ENCODE results near the gene ILF3. TPM values are rescaled to one million over a fixed set of nuclear protein-coding genes. Genes with fewer than 3 reads are reported as not detected.

Gene ILF3
- total RNA-seq, 1 experiment from 2014 or later, result 267 TPM

- intact Hi-C loops (cut with micrococcal nuclease; ENCODE audit: unreplicated experiment), result no loop called here
- no peak overlapping the region for H3K27ac Mint-ChIP-seq (ENCODE audit: unreplicated experiment)
- peaks cover 27% of the 10 kb centered on the region for H3K4me1 Mint-ChIP-seq (ENCODE audit: low read depth, unreplicated experiment)
- no peaks in the 10 kb centered on the region for H3K9me3 Mint-ChIP-seq (ENCODE audit: low read depth, unreplicated experiment)
- no peak for TF ChIP-seq CTCF (IDR thresholded peaks at IDR 0.05; ENCODE audit: unreplicated experiment)
- no peak for DNase-seq
- no peaks in the 10 kb centered on the region for H3K36me3 Mint-ChIP-seq (ENCODE audit: insufficient read depth, unreplicated experiment)
- no peaks in the 10 kb centered on the region for H3K27me3 Mint-ChIP-seq (ENCODE audit: unreplicated experiment)
- CTCF ChIA-PET, result no interaction called here
- H3K4me3 Mint-ChIP-seq (ENCODE audit: low read depth, unreplicated experiment), result no peak overlapping the region
- BruUV-seq (replicated peaks), result no TSS peak
Observed at GRCh38 chr19:10737722-10738121, 83.6 kb downstream of the ILF3 start.

GRCh38 chr19:10740798-10741197 lies 86.7 kb downstream of the ILF3 start:
- H3K4me1 Mint-ChIP-seq (ENCODE audit: low read depth, unreplicated experiment), result peaks cover 27% of the 10 kb centered on the region
- H3K27me3 Mint-ChIP-seq (ENCODE audit: unreplicated experiment), result no peaks in the 10 kb centered on the region
- intact Hi-C loops (cut with micrococcal nuclease; ENCODE audit: unreplicated experiment), result no loop called here
- CTCF ChIA-PET, result no interaction called here
- no peak overlapping the region for H3K4me3 Mint-ChIP-seq (ENCODE audit: low read depth, unreplicated experiment)
- H3K9me3 Mint-ChIP-seq (ENCODE audit: low read depth, unreplicated experiment), result no peaks in the 10 kb centered on the region
- no peak overlapping the region for H3K27ac Mint-ChIP-seq (ENCODE audit: unreplicated experiment)
- H3K36me3 Mint-ChIP-seq (ENCODE audit: insufficient read depth, unreplicated experiment), result no peaks in the 10 kb centered on the region
- no TSS peak for BruUV-seq (replicated peaks)
- DNase-seq, result no peak
- TF ChIP-seq CTCF (IDR thresholded peaks at IDR 0.05; ENCODE audit: unreplicated experiment), result no peak

Small RNA genes within 50 kb of the gene (microRNA-seq; reads per million reads assigned to microRNA genes)
- gene MIR638, result not detected

Other genes starting within 250 kb of the ILF3 start
- gene PDE4A, start 233.8 kb upstream of the ILF3 start, total RNA-seq (2022), result 2.8 and 3.6 TPM in 2 replicates
- 45.2 and 46.8 TPM in 2 replicates for gene KEAP1, start 151.0 kb upstream of the ILF3 start, total RNA-seq (2022)
- not detected in 2 replicates for gene S1PR5, start 136.9 kb upstream of the ILF3 start, total RNA-seq (2022)
- 18.7 and 24.5 TPM in 2 replicates for gene ATG4D, start 110.4 kb upstream of the ILF3 start, total RNA-seq (2022)
- 29.6 and 30.8 TPM in 2 replicates for gene KRI1, start 88.3 kb upstream of the ILF3 start, total RNA-seq (2022)
- gene CDKN2D, start 85.4 kb upstream of the ILF3 start, total RNA-seq (2022), result 4.2 and 4.4 TPM in 2 replicates
- 73.7 and 77.9 TPM in 2 replicates for gene AP1M2, start 67.0 kb upstream of the ILF3 start, total RNA-seq (2022)
- 130 and 151 TPM in 2 replicates for gene SLC44A2, start 28.8 kb upstream of the ILF3 start, total RNA-seq (2022)
- 44.1 and 44.9 TPM in 2 replicates for gene QTRT1, start 47.1 kb downstream of the ILF3 start, total RNA-seq (2022)
- 126 and 138 TPM in 2 replicates for gene DNM2, start 63.7 kb downstream of the ILF3 start, total RNA-seq (2022)
- gene TMED1, start 181.9 kb downstream of the ILF3 start, total RNA-seq (2022), result 20.7 and 22.6 TPM in 2 replicates
- 0.51 TPM in 1 of 2 replicates, not detected in the other for gene C19orf38, start 194.1 kb downstream of the ILF3 start, total RNA-seq (2022)
- gene CARM1, start 217.2 kb downstream of the ILF3 start, total RNA-seq (2022), result 29.1 and 32.8 TPM in 2 replicates

Measured in Calu3 (cell line).